NCI-H1436 treated with DMSO at 0.1 percent for 48 hours (cell line): ENCODE data around the gene OSBPL2.

ENCODE experiments used
- DNase-seq: peaks from one replicate; lab custom pipeline; 2025; lab: John Stamatoyannopoulos, UW

The OSBPL2 gene

GRCh38 chr20:62313460-62314338 lies 75.4 kb downstream of the OSBPL2 start:
- DNase-seq = no peak

- DNase-seq = no peak
These were observed 76.0 kb downstream of the OSBPL2 start for GRCh38 chr20:62314339-62314638.

- no peak for DNase-seq
These were observed 76.5 kb downstream of the OSBPL2 start for GRCh38 chr20:62314711-62315302.

GRCh38 chr20:62315773-62316172 lies 77.5 kb downstream of the OSBPL2 start:
- no peak for DNase-seq

GRCh38 chr20:62316331-62317166 lies 78.2 kb downstream of the OSBPL2 start:
- DNase-seq = no peak

GRCh38 chr20:62317167-62317655 lies 78.9 kb downstream of the OSBPL2 start:
- no peak for DNase-seq

- no peak for DNase-seq
These were observed 80.4 kb downstream of the OSBPL2 start for GRCh38 chr20:62318400-62319345.

GRCh38 chr20:62319346-62319909 lies 81.1 kb downstream of the OSBPL2 start:
- DNase-seq = no peak

GRCh38 chr20:62320581-62321354 lies 82.4 kb downstream of the OSBPL2 start:
- DNase-seq = no peak

GRCh38 chr20:62321521-62321948 lies 83.2 kb downstream of the OSBPL2 start:
- no peak for DNase-seq

- no peak for DNase-seq
These were observed 83.7 kb downstream of the OSBPL2 start for GRCh38 chr20:62321975-62322374.

- DNase-seq = no peak
These were observed 84.2 kb downstream of the OSBPL2 start for GRCh38 chr20:62322492-62323041.

GRCh38 chr20:62323146-62323979 lies 85.0 kb downstream of the OSBPL2 start:
- DNase-seq = no peak

GRCh38 chr20:62323980-62324906 lies 85.9 kb downstream of the OSBPL2 start:
- DNase-seq = no peak

- no peak for DNase-seq
These were observed 87.0 kb downstream of the OSBPL2 start for GRCh38 chr20:62325172-62325905.

- no peak for DNase-seq
These were observed 88.2 kb downstream of the OSBPL2 start for GRCh38 chr20:62326559-62326958.
